ENCODE data around the gene CCNA1.

GRCh38 chr13:36461506-36461905 is 29.2 kb downstream of the CCNA1 start:
- TF ChIP-seq ZSCAN30 (tag by site-specific recombination; IDR thresholded peaks at IDR 0.05) (no peak), ZNF529 (tag by site-specific recombination; IDR thresholded peaks at IDR 0.05; ENCODE audit: insufficient replicate concordance) (no peak), SP7 (tag by site-specific recombination; IDR thresholded peaks at IDR 0.05) (no peak), ZNF138 (tag by site-specific recombination; IDR thresholded peaks at IDR 0.05; ENCODE audit: borderline replicate concordance) (no peak)
